ENCODE data around the gene VPS13D. TPM values are rescaled to one million over a fixed set of nuclear protein-coding genes. Genes with fewer than 3 reads are reported as not detected.

VPS13D gene
- total RNA-seq, 1 experiment from 2014 or later, result 33.1 TPM

- H3K4me3 ChIP-seq (ENCODE audit: low read depth in 2 of 2, low read length in 2 of 2), result no peak overlapping the region
- ATAC-seq (no peak), DNase-seq (ENCODE audit: low read depth, low spot score) (no peak)
- BruUV-seq (replicated peaks), result no TSS peak
- TF ChIP-seq, protein P1, sequence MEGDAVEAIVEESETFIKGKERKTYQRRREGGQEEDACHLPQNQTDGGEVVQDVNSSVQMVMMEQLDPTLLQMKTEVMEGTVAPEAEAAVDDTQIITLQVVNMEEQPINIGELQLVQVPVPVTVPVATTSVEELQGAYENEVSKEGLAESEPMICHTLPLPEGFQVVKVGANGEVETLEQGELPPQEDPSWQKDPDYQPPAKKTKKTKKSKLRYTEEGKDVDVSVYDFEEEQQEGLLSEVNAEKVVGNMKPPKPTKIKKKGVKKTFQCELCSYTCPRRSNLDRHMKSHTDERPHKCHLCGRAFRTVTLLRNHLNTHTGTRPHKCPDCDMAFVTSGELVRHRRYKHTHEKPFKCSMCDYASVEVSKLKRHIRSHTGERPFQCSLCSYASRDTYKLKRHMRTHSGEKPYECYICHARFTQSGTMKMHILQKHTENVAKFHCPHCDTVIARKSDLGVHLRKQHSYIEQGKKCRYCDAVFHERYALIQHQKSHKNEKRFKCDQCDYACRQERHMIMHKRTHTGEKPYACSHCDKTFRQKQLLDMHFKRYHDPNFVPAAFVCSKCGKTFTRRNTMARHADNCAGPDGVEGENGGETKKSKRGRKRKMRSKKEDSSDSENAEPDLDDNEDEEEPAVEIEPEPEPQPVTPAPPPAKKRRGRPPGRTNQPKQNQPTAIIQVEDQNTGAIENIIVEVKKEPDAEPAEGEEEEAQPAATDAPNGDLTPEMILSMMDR (IDR thresholded peaks at IDR 0.05), result no peak
- TF ChIP-seq POLR2AphosphoS5 (IDR thresholded peaks at IDR 0.05; ENCODE audit: low read depth, low read length) (no peak), TCF7L2 (IDR thresholded peaks at IDR 0.05; ENCODE audit: low read depth, low read length) (no peak), SIN3A (IDR thresholded peaks at IDR 0.05; ENCODE audit: borderline replicate concordance, insufficient read depth, low read depth, low read length) (no peak)
- TF ChIP-seq, protein P2, sequence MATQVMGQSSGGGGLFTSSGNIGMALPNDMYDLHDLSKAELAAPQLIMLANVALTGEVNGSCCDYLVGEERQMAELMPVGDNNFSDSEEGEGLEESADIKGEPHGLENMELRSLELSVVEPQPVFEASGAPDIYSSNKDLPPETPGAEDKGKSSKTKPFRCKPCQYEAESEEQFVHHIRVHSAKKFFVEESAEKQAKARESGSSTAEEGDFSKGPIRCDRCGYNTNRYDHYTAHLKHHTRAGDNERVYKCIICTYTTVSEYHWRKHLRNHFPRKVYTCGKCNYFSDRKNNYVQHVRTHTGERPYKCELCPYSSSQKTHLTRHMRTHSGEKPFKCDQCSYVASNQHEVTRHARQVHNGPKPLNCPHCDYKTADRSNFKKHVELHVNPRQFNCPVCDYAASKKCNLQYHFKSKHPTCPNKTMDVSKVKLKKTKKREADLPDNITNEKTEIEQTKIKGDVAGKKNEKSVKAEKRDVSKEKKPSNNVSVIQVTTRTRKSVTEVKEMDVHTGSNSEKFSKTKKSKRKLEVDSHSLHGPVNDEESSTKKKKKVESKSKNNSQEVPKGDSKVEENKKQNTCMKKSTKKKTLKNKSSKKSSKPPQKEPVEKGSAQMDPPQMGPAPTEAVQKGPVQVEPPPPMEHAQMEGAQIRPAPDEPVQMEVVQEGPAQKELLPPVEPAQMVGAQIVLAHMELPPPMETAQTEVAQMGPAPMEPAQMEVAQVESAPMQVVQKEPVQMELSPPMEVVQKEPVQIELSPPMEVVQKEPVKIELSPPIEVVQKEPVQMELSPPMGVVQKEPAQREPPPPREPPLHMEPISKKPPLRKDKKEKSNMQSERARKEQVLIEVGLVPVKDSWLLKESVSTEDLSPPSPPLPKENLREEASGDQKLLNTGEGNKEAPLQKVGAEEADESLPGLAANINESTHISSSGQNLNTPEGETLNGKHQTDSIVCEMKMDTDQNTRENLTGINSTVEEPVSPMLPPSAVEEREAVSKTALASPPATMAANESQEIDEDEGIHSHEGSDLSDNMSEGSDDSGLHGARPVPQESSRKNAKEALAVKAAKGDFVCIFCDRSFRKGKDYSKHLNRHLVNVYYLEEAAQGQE (IDR thresholded peaks at IDR 0.05; ENCODE audit: insufficient read depth in 1 of 2, low read depth in 2 of 2, low read length in 1 of 2), result no peak
- H3K27ac ChIP-seq (ENCODE audit: low read length), result no peak overlapping the region
- in situ Hi-C loops (cut with HindIII; ENCODE audit: low pct_unique_long_range_greater_than_20kb, low sequenced_read_pairs), result no loop called here
- H3K36me3 ChIP-seq (ENCODE audit: control insufficient read depth, insufficient read depth, low read length), result peaks cover 8% of the 10 kb centered on the region; the same call in 1 of the 2 replicates
- POLR2A ChIA-PET, result no interaction called here
- H3K27me3 ChIP-seq (ENCODE audit: control insufficient read depth, insufficient read depth, low read length), result no peaks in the 10 kb centered on the region
- no peaks in the 10 kb centered on the region for H3K9me3 ChIP-seq (ENCODE audit: control insufficient read depth, insufficient read depth, low read depth, low read length)
- no peaks in the 10 kb centered on the region; the same call in 1 of the 2 replicates for H3K4me1 ChIP-seq (ENCODE audit: control insufficient read depth, insufficient read depth, low read length)
- CTCF ChIA-PET, result no interaction called here
- intact Hi-C loops (cut with micrococcal nuclease; ENCODE audit: unreplicated experiment), result no loop called here
Observed at GRCh38 chr1:12372180-12372579, 142.3 kb downstream of the VPS13D start.

DNA sequence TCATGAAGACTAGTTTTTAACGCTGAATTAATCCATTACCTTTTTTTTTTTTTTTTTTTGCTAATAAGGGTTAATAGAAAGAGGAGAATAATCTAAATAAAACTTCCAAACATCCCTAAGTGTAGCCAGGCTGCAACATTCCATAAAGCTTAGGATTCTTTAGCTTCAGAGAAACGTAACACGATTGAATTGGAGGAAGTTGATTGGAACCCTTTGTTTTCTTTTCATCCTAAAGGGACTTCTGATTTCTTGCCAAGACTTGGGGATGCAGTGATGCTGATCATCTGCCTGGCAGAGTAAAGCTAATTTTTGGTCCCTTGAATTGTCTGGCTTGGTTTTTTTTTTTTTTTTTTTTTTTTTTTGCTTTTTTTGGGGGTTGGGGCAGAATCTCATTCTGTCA is 142.9 kb downstream of the VPS13D start:
- in situ Hi-C loops (cut with HindIII; ENCODE audit: low pct_unique_long_range_greater_than_20kb, low sequenced_read_pairs) (no loop called here), intact Hi-C loops (cut with micrococcal nuclease; ENCODE audit: unreplicated experiment) (no loop called here)
- TF ChIP-seq, protein P1 (IDR thresholded peaks at IDR 0.05), result no peak
- TF ChIP-seq, protein P2 (IDR thresholded peaks at IDR 0.05; ENCODE audit: insufficient read depth in 1 of 2, low read depth in 2 of 2, low read length in 1 of 2), result no peak
- TF ChIP-seq POLR2AphosphoS5 (IDR thresholded peaks at IDR 0.05; ENCODE audit: low read depth, low read length), result no peak
- no peak for TF ChIP-seq SIN3A (IDR thresholded peaks at IDR 0.05; ENCODE audit: borderline replicate concordance, insufficient read depth, low read depth, low read length)
- TF ChIP-seq TCF7L2 (IDR thresholded peaks at IDR 0.05; ENCODE audit: low read depth, low read length), result no peak
- Histone ChIP-seq H3K27me3 (ENCODE audit: control insufficient read depth, insufficient read depth, low read length) (no peaks in the 10 kb centered on the region), H3K4me3 (ENCODE audit: low read depth in 2 of 2, low read length in 2 of 2) (no peak overlapping the region), H3K4me1 (ENCODE audit: control insufficient read depth, insufficient read depth, low read length) (no peaks in the 10 kb centered on the region; the same call in 1 of the 2 replicates), H3K9me3 (ENCODE audit: control insufficient read depth, insufficient read depth, low read depth, low read length) (no peaks in the 10 kb centered on the region), H3K27ac (ENCODE audit: low read length) (no peak overlapping the region), H3K36me3 (ENCODE audit: control insufficient read depth, insufficient read depth, low read length) (peaks cover 8% of the 10 kb centered on the region; the same call in 1 of the 2 replicates)
- ChIA-PET CTCF (no interaction called here), POLR2A (interaction anchor here (0.7 kb wide), 1 partner anchor 68 kb away, joined by 3 read pairs; no protein-coding TSS in a partner anchor)
- DNase-seq (ENCODE audit: low read depth, low spot score) (no peak), ATAC-seq (no peak)
- BruUV-seq (replicated peaks), result no TSS peak

All from Panc1 (cell line).